ENCODE results near the gene AREL1.

Gene AREL1

DNA sequence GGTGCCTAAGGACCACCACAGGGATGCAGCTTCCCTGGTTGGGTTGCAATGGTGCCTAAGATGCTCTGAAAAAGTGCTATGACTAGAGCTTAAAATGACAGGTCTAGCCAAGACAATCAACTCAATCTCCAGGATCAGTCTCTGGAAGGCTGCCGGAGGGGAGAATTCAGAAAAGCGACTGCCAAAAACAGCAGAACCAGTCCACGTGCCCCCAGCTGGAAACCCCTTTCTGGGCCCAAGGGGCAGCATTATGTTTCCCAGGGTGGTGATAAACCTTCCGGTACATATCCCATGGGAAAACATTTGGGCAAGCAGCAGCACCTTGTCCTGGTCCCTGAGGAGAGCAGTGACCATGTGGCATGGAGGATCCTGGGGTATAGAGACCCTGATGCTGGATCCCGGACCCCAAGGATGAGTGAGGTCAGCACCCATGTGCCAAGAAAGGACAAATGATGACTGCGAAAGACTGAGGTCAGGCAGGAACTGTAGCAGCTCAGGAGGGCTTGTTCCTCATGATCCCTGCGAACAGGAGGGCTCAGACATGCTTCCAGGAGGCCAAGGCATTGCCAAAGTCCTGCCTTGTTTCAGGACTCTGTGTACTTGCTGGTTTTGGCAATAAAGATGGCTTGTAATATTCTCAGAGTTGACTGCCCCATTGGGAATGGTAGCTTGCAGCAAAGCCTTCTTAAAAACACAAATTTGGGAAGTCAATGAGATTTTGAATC, 51.0 kb downstream of the AREL1 start:
- H3K36me3 Mint-ChIP-seq (ENCODE audit: low read depth): peaks cover 41% of the 10 kb centered on the region
- no peaks in the 10 kb centered on the region for H3K9me3 Mint-ChIP-seq
- no peak overlapping the region for H3K4me3 Mint-ChIP-seq
- TF ChIP-seq, protein P1, sequence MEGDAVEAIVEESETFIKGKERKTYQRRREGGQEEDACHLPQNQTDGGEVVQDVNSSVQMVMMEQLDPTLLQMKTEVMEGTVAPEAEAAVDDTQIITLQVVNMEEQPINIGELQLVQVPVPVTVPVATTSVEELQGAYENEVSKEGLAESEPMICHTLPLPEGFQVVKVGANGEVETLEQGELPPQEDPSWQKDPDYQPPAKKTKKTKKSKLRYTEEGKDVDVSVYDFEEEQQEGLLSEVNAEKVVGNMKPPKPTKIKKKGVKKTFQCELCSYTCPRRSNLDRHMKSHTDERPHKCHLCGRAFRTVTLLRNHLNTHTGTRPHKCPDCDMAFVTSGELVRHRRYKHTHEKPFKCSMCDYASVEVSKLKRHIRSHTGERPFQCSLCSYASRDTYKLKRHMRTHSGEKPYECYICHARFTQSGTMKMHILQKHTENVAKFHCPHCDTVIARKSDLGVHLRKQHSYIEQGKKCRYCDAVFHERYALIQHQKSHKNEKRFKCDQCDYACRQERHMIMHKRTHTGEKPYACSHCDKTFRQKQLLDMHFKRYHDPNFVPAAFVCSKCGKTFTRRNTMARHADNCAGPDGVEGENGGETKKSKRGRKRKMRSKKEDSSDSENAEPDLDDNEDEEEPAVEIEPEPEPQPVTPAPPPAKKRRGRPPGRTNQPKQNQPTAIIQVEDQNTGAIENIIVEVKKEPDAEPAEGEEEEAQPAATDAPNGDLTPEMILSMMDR (IDR thresholded peaks at IDR 0.05): no peak
- no peaks in the 10 kb centered on the region for H3K27me3 Mint-ChIP-seq (ENCODE audit: low read depth, poor library complexity)
- DNase-seq: no peak
- no peaks in the 10 kb centered on the region for H3K4me1 Mint-ChIP-seq
- H3K27ac Mint-ChIP-seq: no peak overlapping the region

DNA sequence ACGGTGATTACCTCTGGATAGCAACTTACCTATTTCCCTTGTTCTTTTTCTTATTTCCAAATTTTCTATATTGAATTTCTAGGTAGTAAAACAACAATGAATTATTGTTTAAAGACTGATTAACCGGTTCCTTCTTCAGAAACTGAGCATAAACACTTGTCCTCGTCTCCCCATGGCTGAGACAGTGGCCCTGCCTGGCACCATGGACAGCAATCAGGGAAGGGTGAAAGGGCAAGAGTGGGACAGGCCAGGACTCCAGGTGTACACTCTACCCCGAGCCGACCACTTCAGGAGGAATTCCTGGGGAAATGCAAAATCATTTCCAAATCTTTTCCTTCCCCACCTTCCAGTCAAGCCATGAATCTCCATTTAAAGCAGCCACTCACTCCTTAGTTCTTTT, 52.0 kb downstream of the AREL1 start:
- H3K36me3 Mint-ChIP-seq (ENCODE audit: low read depth): peaks cover 41% of the 10 kb centered on the region
- H3K27ac Mint-ChIP-seq: no peak overlapping the region
- no peaks in the 10 kb centered on the region for H3K4me1 Mint-ChIP-seq
- H3K4me3 Mint-ChIP-seq: no peak overlapping the region
- no peaks in the 10 kb centered on the region for H3K9me3 Mint-ChIP-seq
- H3K27me3 Mint-ChIP-seq (ENCODE audit: low read depth, poor library complexity): no peaks in the 10 kb centered on the region
- DNase-seq: no peak
- TF ChIP-seq, protein P1 (IDR thresholded peaks at IDR 0.05): no peak

DNA sequence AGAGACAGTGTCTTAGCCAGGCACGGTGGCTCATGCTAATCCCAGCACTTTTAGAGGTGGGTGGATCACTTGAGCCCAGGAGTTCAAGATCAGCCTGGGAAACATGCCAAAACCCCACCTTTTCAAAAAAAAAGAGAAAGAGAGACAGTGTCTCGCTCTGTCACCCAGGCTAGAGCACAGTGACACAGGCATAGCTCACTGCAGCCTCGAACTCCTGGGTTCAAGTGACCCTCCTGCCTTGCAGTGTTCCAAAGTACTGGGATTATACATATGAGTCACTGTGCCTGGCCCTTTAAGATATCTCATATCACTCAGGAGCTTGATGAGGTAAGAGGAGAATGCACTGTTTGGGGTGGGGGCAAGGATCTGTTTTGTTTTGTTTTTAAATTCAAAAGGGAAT, 52.7 kb downstream of the AREL1 start:
- no peaks in the 10 kb centered on the region for H3K9me3 Mint-ChIP-seq
- DNase-seq: no peak
- no peak overlapping the region for H3K4me3 Mint-ChIP-seq
- no peaks in the 10 kb centered on the region for H3K27me3 Mint-ChIP-seq (ENCODE audit: low read depth, poor library complexity)
- H3K36me3 Mint-ChIP-seq (ENCODE audit: low read depth): peaks cover 41% of the 10 kb centered on the region
- H3K4me1 Mint-ChIP-seq: no peaks in the 10 kb centered on the region
- H3K27ac Mint-ChIP-seq: no peak overlapping the region
- TF ChIP-seq, protein P1 (IDR thresholded peaks at IDR 0.05): no peak

DNA sequence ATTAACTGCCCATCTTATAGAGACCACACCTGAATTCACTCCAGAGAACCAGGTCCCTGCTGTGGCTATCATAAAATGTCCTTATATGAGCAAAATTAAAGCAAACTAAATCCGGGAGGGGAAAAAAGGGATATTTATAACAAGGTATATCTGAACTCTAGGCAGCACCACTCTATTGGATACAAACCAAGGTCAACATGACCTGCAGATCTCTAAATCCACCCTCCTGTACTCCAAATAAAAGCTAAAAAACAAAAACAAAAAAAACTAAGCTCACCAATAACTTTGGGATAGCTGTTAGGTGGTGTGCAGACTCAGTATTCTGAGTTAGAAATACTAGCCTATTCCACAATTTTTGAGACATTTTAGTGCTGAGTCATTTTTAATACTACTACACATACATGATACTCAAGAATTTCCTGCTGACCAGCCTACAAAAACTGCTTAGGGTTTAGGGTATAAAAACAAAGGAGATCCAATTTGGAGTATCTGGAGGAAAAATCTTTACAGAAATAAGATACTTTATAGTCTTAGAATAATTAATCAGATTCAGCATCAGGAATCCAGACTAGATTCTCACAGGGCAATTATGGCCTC, 54.2 kb downstream of the AREL1 start:
- H3K27me3 Mint-ChIP-seq (ENCODE audit: low read depth, poor library complexity): peaks cover 4% of the 10 kb centered on the region
- no peaks in the 10 kb centered on the region for H3K4me1 Mint-ChIP-seq

DNA sequence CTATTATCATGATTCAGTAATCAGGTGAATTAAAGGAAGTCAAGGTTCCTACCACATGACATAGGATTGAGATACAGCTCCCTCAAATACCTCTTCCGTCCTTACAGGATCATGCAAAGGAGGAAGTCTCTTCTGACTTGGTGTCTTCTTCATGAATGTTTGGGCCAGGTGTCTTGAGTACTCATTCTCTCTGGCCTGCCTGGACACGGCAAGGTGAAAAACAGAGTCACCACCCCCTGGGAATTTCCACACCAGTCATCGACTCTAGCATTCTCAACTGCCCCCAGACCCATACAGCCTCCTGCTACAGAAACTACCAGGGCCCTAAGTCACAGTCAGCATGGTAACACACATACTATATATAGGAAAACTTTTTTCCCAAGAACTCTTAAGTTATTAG, 55.9 kb downstream of the AREL1 start:
- H3K27ac Mint-ChIP-seq: no peak overlapping the region
- DNase-seq: no peak
- TF ChIP-seq, protein P1 (IDR thresholded peaks at IDR 0.05): no peak
- H3K4me1 Mint-ChIP-seq: no peaks in the 10 kb centered on the region
- H3K9me3 Mint-ChIP-seq: no peaks in the 10 kb centered on the region
- H3K27me3 Mint-ChIP-seq (ENCODE audit: low read depth, poor library complexity): peaks cover 4% of the 10 kb centered on the region
- peaks cover 27% of the 10 kb centered on the region for H3K36me3 Mint-ChIP-seq (ENCODE audit: low read depth)
- H3K4me3 Mint-ChIP-seq: no peak overlapping the region

More for the DNA sequence above, 54.2 kb downstream of the AREL1 start:
- H3K4me3 Mint-ChIP-seq: no peak overlapping the region
- H3K36me3 Mint-ChIP-seq (ENCODE audit: low read depth): peaks cover 36% of the 10 kb centered on the region
- H3K9me3 Mint-ChIP-seq: no peaks in the 10 kb centered on the region
- H3K27ac Mint-ChIP-seq: no peak overlapping the region
- TF ChIP-seq, protein P1 (IDR thresholded peaks at IDR 0.05): no peak
- no peak for DNase-seq
